Measurements from ENCODE around the gene VILL. TPM values are rescaled to one million over a fixed set of nuclear protein-coding genes. Genes with fewer than 3 reads are reported as not detected.

Gene VILL
- 3.3 and 3.5 TPM in 2 replicates for total RNA-seq (2014; rRNA removed; shearing (Covaris generic))

GRCh38 chr3:37990527-37990926 is at the start of gene VILL:
TSS of gene VILL (plus strand) at chr3:37990786. CDS start at chr3:37993673, 2,887 bp downstream.
- DNase-seq (ENCODE audit: low read depth): no peak

DNA sequence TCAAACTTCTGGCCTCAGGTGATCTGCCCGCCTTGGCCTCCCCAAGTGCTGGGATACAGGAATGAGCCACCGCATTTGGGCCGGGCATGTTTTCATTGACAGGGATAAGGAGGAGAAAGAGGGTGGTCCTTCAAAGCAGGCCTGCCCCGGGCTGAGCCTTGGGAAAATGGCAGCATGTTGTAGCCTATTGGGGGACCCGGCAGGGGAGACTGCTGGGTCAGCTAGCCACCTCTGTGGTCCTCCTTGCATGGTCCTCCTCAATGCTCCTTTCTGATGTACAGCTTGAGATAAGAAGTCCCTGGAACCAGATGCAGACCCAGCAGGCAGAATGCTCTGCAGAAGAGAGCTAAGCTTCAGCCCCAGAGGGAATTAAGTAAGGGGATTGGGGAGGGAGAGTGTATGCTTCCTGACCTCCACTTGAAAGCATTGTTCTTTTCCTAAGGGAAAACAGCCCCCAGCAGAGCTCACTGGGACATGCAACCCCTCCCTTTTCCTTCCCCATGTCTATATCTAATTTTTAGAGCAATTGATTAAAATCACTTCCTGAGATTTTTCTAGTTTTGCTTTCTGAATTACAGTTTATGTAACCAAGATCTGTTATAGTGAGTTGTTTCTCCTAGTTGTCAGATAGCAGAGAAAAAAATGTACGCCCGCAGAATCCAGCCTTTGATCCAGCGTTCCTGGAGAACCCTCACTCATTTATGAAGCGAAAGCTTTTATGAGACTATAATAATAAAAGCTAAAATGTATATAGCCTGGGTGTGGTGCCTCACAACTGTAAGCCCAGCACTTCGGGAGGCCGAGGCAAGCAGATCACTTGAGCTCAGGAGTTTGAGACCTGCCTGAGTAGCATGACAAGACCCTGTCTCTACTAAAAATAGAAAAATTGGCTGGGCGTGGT is 48.7 kb upstream of the VILL start:
- DNase-seq (ENCODE audit: low read depth): no peak

- no peak for DNase-seq (ENCODE audit: low read depth)
These were observed 47.9 kb upstream of the VILL start for GRCh38 chr3:37942646-37943045.

DNA sequence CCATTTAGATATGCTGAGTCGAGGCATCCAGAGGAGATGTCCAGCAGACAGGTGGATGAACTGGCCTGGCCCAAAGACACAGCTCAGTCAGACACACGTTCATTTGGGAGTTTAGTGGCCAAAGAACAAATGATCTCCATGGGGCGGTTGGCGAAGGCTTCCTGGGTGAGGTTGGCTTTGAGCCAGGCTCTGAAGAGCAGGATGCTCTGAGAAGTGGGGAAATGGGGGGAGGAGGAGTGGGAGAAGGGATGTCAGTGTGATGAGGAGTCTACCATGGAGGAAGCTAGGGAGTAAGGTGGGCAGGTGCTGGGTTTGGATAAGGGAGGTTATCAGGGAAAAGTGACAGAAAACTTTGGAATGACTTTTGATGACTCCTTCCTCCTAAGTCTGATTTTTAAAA is 47.5 kb upstream of the VILL start:
- no peak for DNase-seq (ENCODE audit: low read depth)

- DNase-seq (ENCODE audit: low read depth): no peak
These were observed 46.8 kb upstream of the VILL start for GRCh38 chr3:37943631-37944314.

GRCh38 chr3:37944391-37944842 is 46.2 kb upstream of the VILL start:
- no peak for DNase-seq (ENCODE audit: low read depth)

DNA sequence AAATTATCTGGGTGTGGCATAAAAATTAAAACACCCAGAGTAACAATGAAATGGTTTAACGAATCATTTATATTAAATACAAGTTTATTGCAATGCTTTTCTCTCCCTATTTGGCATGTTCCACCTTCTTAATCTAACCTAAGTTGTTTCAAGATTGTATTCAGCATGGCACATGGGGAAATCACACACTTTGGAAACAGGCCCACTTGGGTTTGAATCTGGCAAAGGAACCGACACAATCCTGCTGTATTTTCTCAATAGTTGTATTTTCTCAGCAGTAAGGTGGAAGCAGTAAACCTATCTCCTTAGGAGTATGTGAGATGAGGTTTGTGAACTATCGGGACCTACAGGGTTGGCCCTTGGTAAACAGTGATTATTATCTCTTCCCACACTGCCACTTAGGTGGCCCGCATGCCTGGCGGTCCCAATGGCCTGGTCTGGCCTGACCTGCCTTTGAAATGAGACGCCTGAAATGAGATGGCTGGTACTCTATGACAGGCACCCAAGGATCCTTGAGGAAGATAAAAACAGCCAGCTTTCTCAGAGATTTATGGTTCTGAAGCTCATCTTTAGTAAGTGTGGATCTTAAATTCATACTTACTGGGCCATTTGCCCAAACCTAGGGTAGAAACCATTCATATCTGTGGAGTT is 45.3 kb upstream of the VILL start:
- DNase-seq (ENCODE audit: low read depth): no peak

GRCh38 chr3:37945807-37946530 is 44.6 kb upstream of the VILL start:
- DNase-seq (ENCODE audit: low read depth): peak; percentile 96

GRCh38 chr3:37946531-37946889 is 44.1 kb upstream of the VILL start:
- no peak for DNase-seq (ENCODE audit: low read depth)

DNA sequence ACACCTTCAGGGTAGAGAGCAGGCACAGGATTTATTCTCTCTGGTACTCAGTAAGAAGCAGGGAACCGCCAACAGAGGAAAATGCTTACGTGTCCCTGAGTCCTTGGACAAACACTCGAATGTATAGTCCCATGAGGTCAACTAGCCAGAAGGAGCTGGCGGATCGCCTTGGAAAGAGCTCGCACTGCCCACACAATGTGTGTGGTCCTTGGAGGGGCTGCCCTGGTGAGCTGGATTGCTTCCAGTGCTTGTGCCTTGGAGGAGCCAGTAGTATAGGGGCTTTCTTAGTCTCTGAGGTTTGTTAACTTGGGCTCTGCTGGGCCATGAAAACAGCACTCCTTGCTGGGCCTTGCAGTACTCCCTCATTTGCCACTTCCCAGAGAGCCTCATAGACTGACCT is 40.7 kb upstream of the VILL start:
- DNase-seq (ENCODE audit: low read depth): no peak

GRCh38 chr3:37952564-37952963 is 38.0 kb upstream of the VILL start:
- DNase-seq (ENCODE audit: low read depth): peak; percentile 35

DNA sequence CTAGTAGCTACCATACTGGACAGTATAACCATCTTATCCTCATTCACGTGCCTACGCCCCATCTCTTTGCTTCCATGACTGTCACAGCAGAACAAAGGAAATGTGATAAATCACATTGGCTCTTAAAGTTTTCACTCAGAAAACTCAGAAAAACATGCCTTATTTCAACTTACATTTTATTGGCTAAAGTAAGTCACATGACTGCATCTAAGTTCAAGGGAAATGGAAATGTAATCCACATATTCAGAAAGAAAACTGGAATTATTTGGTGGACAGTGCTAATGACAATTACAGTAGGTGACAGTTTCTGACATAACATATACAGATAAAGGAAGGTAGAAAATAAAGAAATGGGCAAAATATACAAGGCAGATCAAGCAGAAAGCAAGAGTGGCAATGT is 37.4 kb upstream of the VILL start:
- DNase-seq (ENCODE audit: low read depth): no peak

GRCh38 chr3:37953707-37954394 is 36.7 kb upstream of the VILL start:
- DNase-seq (ENCODE audit: low read depth): no peak

DNA sequence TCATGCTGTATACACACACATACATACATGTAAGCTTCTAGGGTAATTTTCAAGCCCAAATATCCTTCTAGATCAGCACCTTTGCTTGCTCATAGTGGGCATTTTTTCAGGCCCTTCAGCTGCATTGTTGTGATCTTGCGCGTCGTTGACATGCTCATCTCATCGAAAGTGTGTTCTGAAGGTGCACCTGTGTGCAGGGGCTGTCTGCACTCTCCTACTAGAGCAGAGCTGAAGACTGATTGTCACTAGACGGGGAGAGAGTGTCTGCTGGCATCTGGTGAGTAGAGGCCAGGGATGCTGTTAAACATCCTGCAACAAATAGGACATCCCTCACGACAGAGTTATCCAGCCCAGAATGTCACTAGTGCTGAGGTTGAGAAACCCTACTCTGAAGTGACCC is 35.7 kb upstream of the VILL start:
- no peak for DNase-seq (ENCODE audit: low read depth)

DNA sequence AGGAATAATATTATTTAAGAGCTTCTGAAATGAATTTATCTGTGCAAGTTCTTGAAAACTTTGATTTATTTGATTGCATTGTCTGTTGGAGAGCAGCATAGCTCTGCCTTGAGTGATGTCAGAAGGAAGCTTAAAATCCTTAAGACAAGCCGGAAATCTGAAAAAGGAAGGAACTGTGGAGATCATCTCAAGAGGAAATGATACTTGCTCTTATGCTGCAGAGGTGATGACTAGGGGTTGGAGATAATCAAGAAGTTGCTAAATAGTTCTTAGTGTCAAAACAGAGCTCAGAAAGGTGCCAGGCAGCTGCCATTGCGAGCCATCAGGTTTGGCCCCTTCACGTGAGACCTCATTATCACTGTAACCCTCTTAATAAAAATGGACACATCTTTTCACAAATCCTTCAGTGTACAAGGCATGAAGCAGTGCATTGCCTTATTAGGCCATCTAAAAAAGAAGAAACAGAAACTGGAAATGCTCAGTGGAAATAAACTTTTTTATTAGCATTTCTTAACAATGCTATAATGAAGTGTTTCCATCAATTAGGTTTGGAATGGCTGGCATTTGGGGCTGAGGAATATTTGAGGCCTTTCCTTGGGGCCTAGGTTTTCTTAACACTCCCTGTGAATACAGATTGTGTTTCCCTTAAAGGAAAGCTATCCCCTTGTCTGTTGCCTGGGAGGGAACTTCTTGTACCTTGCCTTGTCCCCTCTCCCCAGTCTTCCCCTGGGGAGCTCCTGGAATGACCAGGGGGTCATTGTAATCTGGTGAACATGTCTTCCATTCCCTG is 34.5 kb upstream of the VILL start:
- DNase-seq (ENCODE audit: low read depth): no peak

GRCh38 chr3:37956723-37957538 is 33.7 kb upstream of the VILL start:
- DNase-seq (ENCODE audit: low read depth): no peak

GRCh38 chr3:37957539-37957936 is 33.0 kb upstream of the VILL start:
- no peak for DNase-seq (ENCODE audit: low read depth)

DNA sequence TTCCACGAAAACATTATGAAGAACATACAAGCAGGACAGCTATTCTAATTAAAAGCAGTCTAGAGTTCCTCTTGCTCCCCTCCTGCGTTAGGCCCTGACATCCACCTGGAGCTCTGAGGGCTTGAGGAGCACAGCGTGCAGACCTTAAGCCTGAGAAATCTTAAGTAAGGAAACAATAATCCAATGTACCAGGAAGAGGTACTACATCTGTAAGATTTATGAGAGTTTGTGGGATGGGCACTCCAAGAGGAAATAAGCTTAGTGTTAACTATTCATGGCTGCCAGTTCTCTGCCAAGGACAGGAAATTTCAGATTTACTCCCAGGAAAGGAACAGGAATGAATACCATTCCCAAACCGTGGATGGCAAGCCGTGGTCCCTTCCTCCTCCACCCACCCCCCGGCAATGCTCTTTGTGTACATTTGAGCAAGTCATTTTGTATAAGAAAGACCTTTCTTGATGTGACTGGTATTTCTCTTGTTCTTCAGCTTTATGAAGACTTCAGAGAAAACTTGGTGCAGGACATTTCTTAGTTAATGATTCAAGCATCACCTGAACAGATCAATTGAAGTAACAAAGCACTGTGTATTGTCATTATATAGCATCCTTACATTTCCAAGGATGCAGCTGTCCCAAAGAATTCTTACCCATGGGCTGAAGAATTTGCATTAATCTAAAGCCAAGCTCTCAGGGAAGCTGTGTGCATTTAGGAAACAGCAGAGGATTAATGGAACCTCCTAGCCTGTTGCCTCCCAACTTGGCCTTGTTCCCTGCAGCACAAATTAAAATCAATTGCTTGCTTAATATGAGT is 28.8 kb upstream of the VILL start:
- no peak for DNase-seq (ENCODE audit: low read depth)

DNA sequence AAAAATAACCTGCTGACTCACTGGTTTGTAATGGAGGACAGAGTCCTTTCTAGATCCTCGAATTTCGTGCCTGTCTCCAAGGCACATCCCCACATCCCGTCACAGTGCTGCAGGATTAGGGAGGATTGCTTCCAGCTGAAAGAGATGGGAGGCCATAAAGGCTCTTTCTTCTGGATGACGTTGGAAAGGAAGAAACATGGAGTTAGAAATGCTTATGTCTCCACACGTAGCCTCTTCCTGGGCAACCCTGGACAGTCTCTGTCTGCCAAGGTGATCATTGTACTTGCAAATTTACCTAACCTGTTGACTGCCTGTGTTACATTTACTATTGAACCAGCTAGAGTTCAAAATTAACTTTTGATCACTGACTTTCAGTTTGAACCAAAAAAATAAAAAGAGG is 27.6 kb upstream of the VILL start:
- peak; percentile 18 for DNase-seq (ENCODE audit: low read depth)
